HCT116 (cell line): ENCODE measurements around the gene ARID4A. TPM values are rescaled to one million over a fixed set of nuclear protein-coding genes. Genes with fewer than 3 reads are reported as not detected.

Experiments
- ATAC-seq: fragments of 200-7000 bp; cut with Tn5 transposase; 2 replicates; pipeline ENCODE4 v1.9.1; 2020; ENCODE audit warnings: mild to moderate bottlenecking, moderate library complexity
- BruUV-seq: library from RNA; stranded (reverse); fragments of 400-500 nt; replicated peaks from 2 replicates; lab custom pipeline; 2021; lab: Mats Ljungman, UMichigan
- CTCF ChIA-PET: fragments of 300-600 bp; sonication (Branson Sonifier 250); formaldehyde crosslinking; loops from one replicate; lab custom pipeline; 2021; ENCODE audit warnings: antibody characterized with exemption; lab: Charles Lee
- POLR2A ChIA-PET: fragments of 300-600, 350-600 bp; sonication (Branson Sonifier 250); formaldehyde crosslinking; loops from one replicate; lab custom pipeline; 2021; ENCODE audit warnings: antibody characterized with exemption; lab: Charles Lee
- RAD21 ChIA-PET, 2 experiments: fragments of 300-600 bp; sonication (Branson Sonifier 250); formaldehyde crosslinking; loops; one replicate each; lab custom pipeline; 2023; ENCODE audit warnings: low total read pairs in 2 of 2; ENCODE audit not compliant: uncharacterized antibody in 2 of 2, unreplicated experiment in 2 of 2, low non-redundant PET in 1 of 2; lab: Charles Lee
- DNase-seq: peaks from one replicate; pipeline ENCODE4 v3.0.0-alpha.2; 2010; ENCODE audit warnings: low read depth, low spot score
- H2AFZ ChIP-seq: fragments of 200-600 bp; shearing (Covaris generic), sonication (generic); 2 replicates; pipeline ENCODE4 v1.6.1; 2017; ENCODE audit warnings: low read depth, mixed run types, mixed read lengths, antibody characterized with exemption, low read length; ENCODE audit not compliant: poor library complexity, severe bottlenecking
- H3K27ac ChIP-seq: 2 replicates; pipeline ENCODE4 v1.5.1; 2012; ENCODE audit warnings: low read depth, low read length
- H3K27me3 ChIP-seq: fragments of 200-600 bp; sonication (generic); 2 replicates; pipeline ENCODE4 v1.6.1; 2016; ENCODE audit warnings: mixed run types, low read length, mixed read lengths; ENCODE audit not compliant: insufficient read depth
- H3K36me3 ChIP-seq, 2 experiments: fragments of 200-500 bp in 1 of 2; fragments of 200-600 bp in 1 of 2; sonication (Bioruptor generic) in 1 of 2; sonication (generic) in 1 of 2; 2 replicates each; pipeline versions ENCODE4 v1.5.1 to v1.6.1; 2014 to 2016; ENCODE audit warnings: low read length in 2 of 2, inconsistent platforms in 1 of 2, mixed read lengths in 1 of 2, mixed run types in 1 of 2; ENCODE audit not compliant: insufficient read depth in 2 of 2, control insufficient read depth in 1 of 2
- H3K4me1 ChIP-seq, 2 experiments: fragments of 200-600 bp in 1 of 2; sonication (generic) in 1 of 2; 2 replicates each; pipeline versions ENCODE4 v1.5.1 to v1.6.1; 2012 to 2017; ENCODE audit warnings: low read length in 2 of 2, inconsistent platforms in 1 of 2, mild to moderate bottlenecking in 1 of 2, mixed read lengths in 1 of 2, mixed run types in 1 of 2, moderate library complexity in 1 of 2; ENCODE audit not compliant: insufficient read depth in 2 of 2, control insufficient read depth in 1 of 2
- H3K4me2 ChIP-seq: fragments of 200-600 bp; sonication (generic); 2 replicates; pipeline ENCODE4 v1.6.1; 2017; ENCODE audit warnings: mixed run types, low read length, mixed read lengths
- H3K4me3 ChIP-seq, 2 experiments: fragments of 200-600 bp in 1 of 2; sonication (generic) in 1 of 2; replicated peaks in 1 of 2; 2 replicates each; pipeline ENCODE4 v1.5.1; 2011 to 2016; ENCODE audit warnings: low read length in 2 of 2, control low read depth in 1 of 2, low read depth in 1 of 2, mild to moderate bottlenecking in 1 of 2, mixed read lengths in 1 of 2, mixed run types in 1 of 2
- H3K79me2 ChIP-seq: fragments of 200-600 bp; sonication (generic); 2 replicates; pipeline ENCODE4 v1.6.1; 2017; ENCODE audit warnings: mild to moderate bottlenecking, mixed run types, low read length, moderate library complexity, mixed read lengths; ENCODE audit not compliant: insufficient read depth
- H3K9ac ChIP-seq: fragments of 200-600 bp; sonication (generic); 2 replicates; pipeline ENCODE4 v1.6.1; 2016; ENCODE audit warnings: low read length, mixed read lengths
- H3K9me2 ChIP-seq: fragments of 200-600 bp; sonication (generic), shearing (Covaris generic); 2 replicates; pipeline ENCODE4 v1.6.1; 2017; ENCODE audit warnings: mixed run types, mild to moderate bottlenecking, moderate library complexity; ENCODE audit not compliant: insufficient read depth
- H3K9me3 ChIP-seq, 2 experiments: fragments of 200-500 bp in 1 of 2; fragments of 200-600 bp in 1 of 2; sonication (Bioruptor generic) in 1 of 2; sonication (generic) in 1 of 2; 2 replicates each; pipeline ENCODE4 v1.6.1; 2014 to 2017; ENCODE audit warnings: low read length in 2 of 2, mixed read lengths in 2 of 2, inconsistent platforms in 1 of 2, low read depth in 1 of 2, mild to moderate bottlenecking in 1 of 2, mixed run types in 1 of 2, moderate library complexity in 1 of 2; ENCODE audit not compliant: control insufficient read depth in 1 of 2, insufficient read depth in 1 of 2
- H4K20me1 ChIP-seq: fragments of 200-600 bp; sonication (generic), shearing (Covaris generic); 2 replicates; pipeline ENCODE4 v1.6.1; 2017; ENCODE audit warnings: mixed run types, mild to moderate bottlenecking, moderate library complexity; ENCODE audit not compliant: insufficient read depth
- CBX3 ChIP-seq: IDR thresholded peaks from 2 replicates; pipeline ENCODE4 v1.6.1; 2012; ENCODE audit warnings: low read depth
- CEBPB ChIP-seq: IDR thresholded peaks from 2 replicates; pipeline ENCODE4 v1.6.1; 2012; ENCODE audit warnings: low read depth
- EGR1 ChIP-seq: IDR thresholded peaks from 2 replicates; pipeline ENCODE4 v1.6.1; 2012; ENCODE audit warnings: low read depth
- EZH2 ChIP-seq: fragments of 200-600 bp; sonication (generic); IDR thresholded peaks from 2 replicates; pipeline ENCODE4 v1.6.1; 2017; ENCODE audit warnings: antibody characterized with exemption, mixed run types
- POLR2A ChIP-seq: IDR thresholded peaks from 2 replicates; pipeline ENCODE4 v1.7.0; 2011; ENCODE audit warnings: borderline replicate concordance; ENCODE audit not compliant: insufficient read depth, insufficient read length; ENCODE audit errors: extremely low read depth
- POLR2AphosphoS5 ChIP-seq: IDR thresholded peaks from 2 replicates; pipeline ENCODE4 v1.6.1; 2011; ENCODE audit warnings: mild to moderate bottlenecking, low read depth, low read length, moderate library complexity
- RAD21 ChIP-seq: IDR thresholded peaks from 2 replicates; pipeline ENCODE4 v1.6.1; 2012; ENCODE audit warnings: low read depth, mild to moderate bottlenecking
- SP1 ChIP-seq: IDR thresholded peaks from 2 replicates; pipeline ENCODE4 v1.6.1; 2012; ENCODE audit warnings: low read depth
- SRF ChIP-seq: IDR thresholded peaks from 2 replicates; pipeline ENCODE4 v1.6.1; 2012; ENCODE audit warnings: low read depth
- TCF7L2 ChIP-seq: IDR thresholded peaks from 2 replicates; pipeline ENCODE4 v1.7.0; 2011; ENCODE audit warnings: borderline replicate concordance, inconsistent platforms; ENCODE audit not compliant: insufficient read depth, insufficient read length; ENCODE audit errors: extremely low read depth
- YY1 ChIP-seq: IDR thresholded peaks from 2 replicates; pipeline ENCODE4 v1.6.1; 2011; ENCODE audit warnings: low read length, low read depth, moderate library complexity, mild to moderate bottlenecking; ENCODE audit not compliant: insufficient replicate concordance; ENCODE audit errors: extremely low read depth
- ZFX ChIP-seq: fragments of 450-650 bp; IDR thresholded peaks from 2 replicates; pipeline ENCODE4 v1.6.1; 2017
- intact Hi-C: fragments of 100-400 bp; cut with micrococcal nuclease; formaldehyde crosslinking; loops from 2 replicates; pipeline ENCODE4 v1.10.0; 2022
- total RNA-seq: library from RNA; stranded (reverse); gene quantifications from one replicate; pipeline ENCODE4 v1.2.1, GENCODE V29; 2021; ENCODE audit not compliant: unreplicated experiment
- TF ChIP-seq, protein P1 (sequence below): IDR thresholded peaks from 2 replicates; pipeline ENCODE4 v1.6.1; 2012
- TF ChIP-seq, protein P2 (sequence below): IDR thresholded peaks from 2 replicates; pipeline ENCODE4 v1.6.1; 2012
- TF ChIP-seq, protein P3 (sequence below), 3 experiments: fragments of 200-600 bp in 1 of 3; sonication (generic) in 1 of 3; IDR thresholded peaks in 2 of 3; conservative IDR thresholded peaks in 1 of 3; 2 replicates each; pipeline ENCODE4 v1.5.1; 2012 to 2017; ENCODE audit warnings: low read depth in 2 of 3, low read length in 2 of 3, antibody characterized with exemption in 1 of 3, borderline replicate concordance in 1 of 3, control low read depth in 1 of 3, mild to moderate bottlenecking in 1 of 3, mixed read lengths in 1 of 3, mixed run types in 1 of 3, moderate library complexity in 1 of 3; ENCODE audit not compliant: insufficient read depth in 1 of 3

The ARID4A gene
- total RNA-seq, 1 experiment from 2014 or later, result 13.9 TPM

DNA sequence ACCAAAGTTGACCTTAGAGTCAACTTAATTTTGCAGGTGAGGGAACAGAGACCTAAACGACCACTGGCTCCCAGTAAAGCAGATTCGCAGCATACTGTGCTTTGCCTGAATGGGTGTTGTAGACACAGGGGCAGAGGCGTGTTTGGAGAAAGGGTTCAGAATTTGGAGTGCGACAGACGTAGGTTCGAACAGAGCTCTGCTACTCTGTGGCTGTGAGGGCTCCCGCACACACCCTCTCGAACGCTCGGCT, 97.1 kb downstream of the ARID4A start:
- peak overlapping the region; percentile 99 for H2AFZ ChIP-seq
- H3K4me1 ChIP-seq, result peaks cover 0 to 15% of the 10 kb centered on the region in 2 experiments; a peak in 3 of 4 replicates
- H3K9me3 ChIP-seq, result no peaks in the 10 kb centered on the region
- intact Hi-C loops, result no loop called here
- no peaks in the 10 kb centered on the region for H4K20me1 ChIP-seq
- CTCF ChIA-PET, result interaction anchor here (1.0 to 1.5 kb wide), 5 partner anchors 13 to 97 kb away, joined by 3 to 6 read pairs (median 3); partner anchors contain the start of gene ARID4A
- peak overlapping the region; percentile 79 for H3K4me2 ChIP-seq
- TF ChIP-seq YY1, result no peak
- TF ChIP-seq TCF7L2, result no peak
- TF ChIP-seq, protein P1, sequence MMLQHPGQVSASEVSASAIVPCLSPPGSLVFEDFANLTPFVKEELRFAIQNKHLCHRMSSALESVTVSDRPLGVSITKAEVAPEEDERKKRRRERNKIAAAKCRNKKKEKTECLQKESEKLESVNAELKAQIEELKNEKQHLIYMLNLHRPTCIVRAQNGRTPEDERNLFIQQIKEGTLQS, result no peak
- no peak for TF ChIP-seq SRF
- TF ChIP-seq, all 23 proteins: peak for 0
- RAD21 ChIA-PET, result no interaction called here
- Histone ChIP-seq H3K9ac (peak overlapping the region; percentile 50; the same call in 1 of the 2 replicates), H3K9me2 (no peaks in the 10 kb centered on the region), H3K27ac (no peak overlapping the region; the same call in 1 of the 2 replicates), H3K36me3 (no peaks in the 10 kb centered on the region), H3K79me2 (no peaks in the 10 kb centered on the region), H3K27me3 (no peaks in the 10 kb centered on the region), H3K4me3 (peak overlapping the region; percentile 19 to 55)
- DNase-seq (no peak), ATAC-seq (no peak)
- POLR2A ChIA-PET, result no interaction called here
- no TSS peak for BruUV-seq

DNA sequence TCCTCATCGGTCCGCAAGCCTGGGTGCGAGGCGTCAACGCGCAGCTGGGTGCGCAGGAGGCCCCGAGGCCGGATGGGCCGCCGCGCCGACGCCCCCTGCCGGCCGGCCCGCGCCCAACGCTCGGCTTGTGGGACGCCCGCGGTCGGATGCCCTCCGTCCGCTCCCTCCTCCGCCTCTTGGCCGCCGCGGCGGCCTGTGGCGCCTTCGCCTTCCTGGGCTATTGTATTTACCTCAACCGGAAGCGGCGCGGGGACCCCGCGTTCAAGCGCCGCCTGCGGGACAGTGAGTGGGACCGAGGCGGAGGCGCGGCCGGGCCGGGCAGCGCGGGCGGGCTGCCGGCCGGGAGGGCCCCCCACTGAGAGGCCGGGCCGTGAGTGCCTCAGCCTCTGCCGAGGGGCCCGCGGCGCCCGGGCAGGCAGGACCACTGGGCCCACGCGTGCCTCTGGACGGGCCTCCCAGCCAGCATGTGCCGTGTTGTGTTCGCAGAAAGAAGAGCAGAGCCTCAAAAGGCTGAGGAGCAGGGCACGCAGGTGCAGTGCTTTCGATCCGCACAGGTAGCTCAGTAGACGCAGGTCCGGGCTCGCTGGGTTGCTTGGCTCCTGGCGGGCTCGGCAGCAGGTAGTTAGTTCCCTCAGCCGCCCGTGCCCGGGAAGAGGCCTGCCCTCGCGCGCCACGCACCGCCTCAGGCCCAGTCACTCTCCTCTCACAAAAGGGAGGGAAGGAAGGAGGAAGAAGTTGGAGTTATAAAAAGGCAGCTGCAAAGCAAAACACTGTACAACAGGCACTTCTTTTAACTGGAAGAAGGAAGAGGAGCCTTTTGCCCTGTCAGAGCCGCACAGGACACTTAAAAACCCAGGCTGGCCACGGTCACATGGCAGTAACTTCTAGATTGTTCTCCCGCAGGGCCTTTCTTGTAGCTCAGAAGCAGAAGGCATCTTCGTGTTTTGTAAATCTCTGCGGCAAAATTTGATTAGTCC, 97.7 kb downstream of the ARID4A start, which contains the start of gene TOMM20L:
Gene TOMM20L, plus strand, starts transcription at position 119 of the 977 bp plus-strand sequence. Its CDS starts 28 bp downstream, at position 147.
- CTCF ChIA-PET, result interaction anchor here (1.0 to 1.5 kb wide), 7 partner anchors 10 to 288 kb away, joined by 3 to 6 read pairs (median 3); partner anchors contain the start of gene ARID4A
- Histone ChIP-seq H3K27ac (peak within 1 kb of the TSS; percentile 34; the same call in 1 of the 2 replicates), H2AFZ (peak within 1 kb of the TSS; percentile 99), H3K4me1 (peaks cover 0 to 15% of the 10 kb centered on the region in 2 experiments; a peak in 3 of 4 replicates), H3K79me2 (no peaks in the 10 kb centered on the region), H3K9me2 (no peaks in the 10 kb centered on the region), H4K20me1 (no peaks in the 10 kb centered on the region), H3K4me3 (peak within 1 kb of the TSS; percentile 28 to 55), H3K36me3 (no peaks in the 10 kb centered on the region), H3K9me3 (no peaks in the 10 kb centered on the region), H3K4me2 (peak within 1 kb of the TSS; percentile 79), H3K9ac (peak within 1 kb of the TSS; percentile 50), H3K27me3 (no peaks in the 10 kb centered on the region)
- intact Hi-C loops, result no loop called here
- RAD21 ChIA-PET, result no interaction called here
- ATAC-seq (peak; percentile 98), DNase-seq (peak; percentile 15)
- POLR2A ChIA-PET, result interaction anchor here (0.9 kb wide), 1 partner anchor 98 kb away, joined by 3 read pairs; the partner anchor contains the start of gene ARID4A
- TF ChIP-seq CBX3 (peak; percentile 73; the same call in 1 of the 2 replicates), ZFX (peak; percentile 70), YY1 (peak; percentile 11), POLR2AphosphoS5 (0 out of 2 replicates have a peak, but pooled peaks have one; percentile 20), SP1 (no peak), EGR1 (no peak), TCF7L2 (no peak), POLR2A (no peak), EZH2 (no peak), CEBPB (no peak), RAD21 (peak; percentile 31; the same call in 1 of the 2 replicates)
- TF ChIP-seq, protein P2, sequence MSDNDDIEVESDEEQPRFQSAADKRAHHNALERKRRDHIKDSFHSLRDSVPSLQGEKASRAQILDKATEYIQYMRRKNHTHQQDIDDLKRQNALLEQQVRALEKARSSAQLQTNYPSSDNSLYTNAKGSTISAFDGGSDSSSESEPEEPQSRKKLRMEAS, result peak; percentile 94
- TF ChIP-seq, protein P3, sequence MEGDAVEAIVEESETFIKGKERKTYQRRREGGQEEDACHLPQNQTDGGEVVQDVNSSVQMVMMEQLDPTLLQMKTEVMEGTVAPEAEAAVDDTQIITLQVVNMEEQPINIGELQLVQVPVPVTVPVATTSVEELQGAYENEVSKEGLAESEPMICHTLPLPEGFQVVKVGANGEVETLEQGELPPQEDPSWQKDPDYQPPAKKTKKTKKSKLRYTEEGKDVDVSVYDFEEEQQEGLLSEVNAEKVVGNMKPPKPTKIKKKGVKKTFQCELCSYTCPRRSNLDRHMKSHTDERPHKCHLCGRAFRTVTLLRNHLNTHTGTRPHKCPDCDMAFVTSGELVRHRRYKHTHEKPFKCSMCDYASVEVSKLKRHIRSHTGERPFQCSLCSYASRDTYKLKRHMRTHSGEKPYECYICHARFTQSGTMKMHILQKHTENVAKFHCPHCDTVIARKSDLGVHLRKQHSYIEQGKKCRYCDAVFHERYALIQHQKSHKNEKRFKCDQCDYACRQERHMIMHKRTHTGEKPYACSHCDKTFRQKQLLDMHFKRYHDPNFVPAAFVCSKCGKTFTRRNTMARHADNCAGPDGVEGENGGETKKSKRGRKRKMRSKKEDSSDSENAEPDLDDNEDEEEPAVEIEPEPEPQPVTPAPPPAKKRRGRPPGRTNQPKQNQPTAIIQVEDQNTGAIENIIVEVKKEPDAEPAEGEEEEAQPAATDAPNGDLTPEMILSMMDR (IDR thresholded peaks at IDR 0.05 in 2 of 3, conservative IDR thresholded peaks at IDR 0.05 in 1 of 3; ENCODE audit: borderline replicate concordance in 1 of 3, insufficient read depth in 1 of 3, low read depth in 2 of 3, low read length in 2 of 3), result peak; percentile 8 to 80 (median 68); a peak in 4 of 6 replicates
- BruUV-seq, result no TSS peak
